Uterus (tissue), 4 donors: ENCODE data around the gene ARSD. TPM values are rescaled to one million over a fixed set of nuclear protein-coding genes. Genes with fewer than 3 reads are reported as not detected.
"Not testable (repeated sequence)": the region's sequence is repeated elsewhere in the genome, so short reads cannot be mapped to it uniquely, and the experiment has no call there.

ENCODE experiments used
- DNase-seq, 2 donors: peaks; one replicate each; pipeline ENCODE4 v3.0.0-alpha.2; 2019 to 2020
- H3K27ac ChIP-seq, 2 donors: fragments of 200-600 bp; sonication (generic); 1 replicate in 1 of 2; 2 replicates in 1 of 2; pipeline ENCODE4 v1.5.1; 2016 to 2018
- H3K27me3 ChIP-seq, 2 donors: fragments of 200-600 bp; sonication (generic); one replicate each; pipeline ENCODE4 v1.5.1; 2018 to 2019; ENCODE audit warnings: control low read depth in 1 of 2
- H3K36me3 ChIP-seq, 2 donors: fragments of 200-600 bp; sonication (generic); one replicate each; pipeline ENCODE4 v1.5.1; 2019; ENCODE audit warnings: control low read depth in 1 of 2
- H3K4me1 ChIP-seq, 2 donors: fragments of 200-600 bp; sonication (generic); one replicate each; pipeline ENCODE4 v1.5.1; 2018 to 2019; ENCODE audit warnings: control low read depth in 1 of 2
- H3K4me3 ChIP-seq, 2 donors: fragments of 200-600 bp; sonication (generic); 1 replicate in 1 of 2; 2 replicates in 1 of 2; pipeline ENCODE4 v1.5.1; 2018 to 2019; ENCODE audit warnings: mild to moderate bottlenecking in 1 of 2
- H3K9me3 ChIP-seq, 2 donors: fragments of 200-600 bp; sonication (generic); one replicate each; pipeline ENCODE4 v1.5.1; 2019; ENCODE audit warnings: control low read depth in 1 of 2
- CTCF ChIP-seq, 4 experiments: fragments of 200-600 bp in 2 of 4; fragments of 450-650 bp in 2 of 4; sonication (generic) in 2 of 4; IDR thresholded peaks; one replicate each; pipeline ENCODE4 v1.5.1; 2016 to 2019; ENCODE audit warnings: antibody characterized with exemption in 4 of 4, mild to moderate bottlenecking in 2 of 4, moderate library complexity in 1 of 4
- POLR2A ChIP-seq, 2 donors: fragments of 450-650 bp; IDR thresholded peaks; one replicate each; pipeline ENCODE4 v1.6.1; 2016; ENCODE audit warnings: antibody characterized with exemption in 2 of 2, mild to moderate bottlenecking in 1 of 2, moderate library complexity in 1 of 2
- intact Hi-C: fragments of 100-400 bp; cut with DNase I; formaldehyde crosslinking; loops from one replicate; pipeline ENCODE4 v1.15.1; 2023; ENCODE audit warnings: low total_unique reads
- total RNA-seq, 4 donors: library from RNA; depleted of rRNA in 3 of 4; stranded (reverse); fragments of >200 nt in 3 of 4; gene quantifications; one replicate each; pipeline versions ENCODE4 v1.1.0 to v1.2.4, GENCODE V29; 2014 to 2023
- donor health status: DM: yes; HTN: yes; CAD: no.

The ARSD gene
- total RNA-seq, 4 donors from 2014 or later = 14.3 to 46.8 (median 25.5) TPM

- intact Hi-C loops = no loop called here
- TF ChIP-seq CTCF (IDR thresholded peaks at IDR 0.05) (no peak), POLR2A (IDR thresholded peaks at IDR 0.05) (no peak)
- no peaks in the 10 kb centered on the region for H3K27me3 ChIP-seq
- no peaks in the 10 kb centered on the region for H3K36me3 ChIP-seq
- H3K27ac ChIP-seq = peak overlapping the region; percentile 92 to 95
- H3K9me3 ChIP-seq = no peaks in the 10 kb centered on the region
- peak overlapping the region; percentile 58 to 65 for H3K4me3 ChIP-seq
- DNase-seq = peak in 1 of 2 donors; percentile 56
- H3K4me1 ChIP-seq = no peaks in the 10 kb centered on the region
These were observed 952 bp downstream of the ARSD start for GRCh38 chrX:2928191-2928582.

- Histone ChIP-seq H3K4me1 (no peaks in the 10 kb centered on the region), H3K9me3 (no peaks in the 10 kb centered on the region), H3K27ac (no peak overlapping the region), H3K27me3 (no peaks in the 10 kb centered on the region), H3K36me3 (no peaks in the 10 kb centered on the region), H3K4me3 (no peak overlapping the region)
- TF ChIP-seq CTCF (IDR thresholded peaks at IDR 0.05) (no peak), POLR2A (IDR thresholded peaks at IDR 0.05) (no peak)
- no peak for DNase-seq
- intact Hi-C loops = no loop called here
These were observed 2.4 kb downstream of the ARSD start for GRCh38 chrX:2926664-2927275.

GRCh38 chrX:2926255-2926654 lies 2.9 kb downstream of the ARSD start:
- H3K9me3 ChIP-seq, H3K27me3 ChIP-seq, H3K4me1 ChIP-seq, H3K36me3 ChIP-seq, DNase-seq, H3K27ac ChIP-seq, H3K4me3 ChIP-seq, intact Hi-C loops: not testable (repeated sequence)

- no peak for TF ChIP-seq CTCF (IDR thresholded peaks at IDR 0.05)
- TF ChIP-seq POLR2A (IDR thresholded peaks at IDR 0.05) = no peak
- H3K27me3 ChIP-seq = no peaks in the 10 kb centered on the region
- no peaks in the 10 kb centered on the region for H3K9me3 ChIP-seq
- H3K4me3 ChIP-seq = no peak overlapping the region
- DNase-seq = no peak
- no peaks in the 10 kb centered on the region for H3K4me1 ChIP-seq
- no peak overlapping the region for H3K27ac ChIP-seq
- no peaks in the 10 kb centered on the region for H3K36me3 ChIP-seq
- intact Hi-C loops = no loop called here
These were observed 5.0 kb downstream of the ARSD start for GRCh38 chrX:2924151-2924550.

GRCh38 chrX:2921750-2922149 lies 7.4 kb downstream of the ARSD start:
- Histone ChIP-seq H3K36me3 (no peaks in the 10 kb centered on the region), H3K27me3 (no peaks in the 10 kb centered on the region), H3K4me1 (no peaks in the 10 kb centered on the region), H3K4me3 (no peak overlapping the region), H3K27ac (no peak overlapping the region), H3K9me3 (no peaks in the 10 kb centered on the region)
- TF ChIP-seq POLR2A (IDR thresholded peaks at IDR 0.05) = no peak
- no peak for TF ChIP-seq CTCF (IDR thresholded peaks at IDR 0.05)
- intact Hi-C loops = no loop called here
- no peak for DNase-seq

- TF ChIP-seq CTCF (IDR thresholded peaks at IDR 0.05) = no peak
- TF ChIP-seq POLR2A (IDR thresholded peaks at IDR 0.05) = no peak
- no peaks in the 10 kb centered on the region for H3K9me3 ChIP-seq
- H3K36me3 ChIP-seq = no peaks in the 10 kb centered on the region
- no peaks in the 10 kb centered on the region for H3K4me1 ChIP-seq
- intact Hi-C loops = no loop called here
- no peaks in the 10 kb centered on the region for H3K27me3 ChIP-seq
- DNase-seq = no peak
- no peak overlapping the region for H3K27ac ChIP-seq
- no peak overlapping the region for H3K4me3 ChIP-seq
These were observed 7.9 kb downstream of the ARSD start for GRCh38 chrX:2921193-2921592.
